Measurements from ENCODE around the gene OGFRL1.

DNA sequence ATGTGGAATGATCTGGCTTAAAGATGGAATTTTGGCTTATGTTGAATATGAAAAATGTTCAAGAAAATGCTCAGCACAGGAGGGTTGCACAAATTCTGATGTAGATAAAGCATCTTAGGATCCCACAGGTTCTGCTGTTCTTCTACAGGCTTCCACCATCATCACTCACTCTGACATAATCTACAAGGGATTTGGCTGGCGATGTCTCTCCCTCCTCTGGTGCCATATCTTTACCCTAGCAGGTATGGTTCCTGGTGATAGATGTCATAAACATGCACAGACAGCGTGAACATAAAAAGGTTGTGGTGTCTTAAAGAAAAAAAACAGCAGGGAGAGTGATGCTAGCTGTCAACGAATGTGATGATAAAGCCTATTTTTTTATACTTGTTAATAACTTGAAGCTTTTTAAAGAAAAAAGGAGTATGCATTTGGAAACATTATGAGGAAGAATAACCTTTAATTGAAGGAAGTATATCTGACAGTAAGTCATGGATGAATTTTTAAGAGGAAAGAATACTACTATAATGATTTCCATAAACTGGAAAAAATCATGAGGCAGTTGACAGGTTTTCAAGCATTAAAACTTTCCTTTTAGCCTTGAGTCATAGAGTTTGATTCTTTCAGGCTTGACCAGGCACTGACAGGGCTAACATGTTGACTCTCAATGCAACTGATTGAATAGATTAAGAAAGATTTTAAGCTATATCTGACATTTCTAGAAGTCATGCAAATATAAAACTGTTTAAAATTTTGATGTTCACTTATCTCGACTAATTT is 50.1 kb downstream of the OGFRL1 start:
- no peak for TF ChIP-seq CTCF (IDR thresholded peaks at IDR 0.05; ENCODE audit: low read depth, low read length, missing input control)
- TF ChIP-seq REST (IDR thresholded peaks at IDR 0.05): no peak
- TF ChIP-seq HNF4A (conservative IDR thresholded peaks at IDR 0.05): no peak
- TF ChIP-seq GABPA (IDR thresholded peaks at IDR 0.05 in 1 of 2, conservative IDR thresholded peaks at IDR 0.05 in 1 of 2): no peak
- TF ChIP-seq TAF1 (conservative IDR thresholded peaks at IDR 0.05): no peak
- TF ChIP-seq, protein P1, sequence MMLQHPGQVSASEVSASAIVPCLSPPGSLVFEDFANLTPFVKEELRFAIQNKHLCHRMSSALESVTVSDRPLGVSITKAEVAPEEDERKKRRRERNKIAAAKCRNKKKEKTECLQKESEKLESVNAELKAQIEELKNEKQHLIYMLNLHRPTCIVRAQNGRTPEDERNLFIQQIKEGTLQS (IDR thresholded peaks at IDR 0.05): no peak
- TF ChIP-seq, protein P2, sequence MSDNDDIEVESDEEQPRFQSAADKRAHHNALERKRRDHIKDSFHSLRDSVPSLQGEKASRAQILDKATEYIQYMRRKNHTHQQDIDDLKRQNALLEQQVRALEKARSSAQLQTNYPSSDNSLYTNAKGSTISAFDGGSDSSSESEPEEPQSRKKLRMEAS (IDR thresholded peaks at IDR 0.05): no peak
- TF ChIP-seq EGR1 (IDR thresholded peaks at IDR 0.05; ENCODE audit: low read depth in 2 of 2): no peak
- TF ChIP-seq HNF4G (IDR thresholded peaks at IDR 0.05): no peak
- TF ChIP-seq SP1 (IDR thresholded peaks at IDR 0.05): no peak
- no peak for TF ChIP-seq FOXA1 (IDR thresholded peaks at IDR 0.05)
- TF ChIP-seq JUND (IDR thresholded peaks at IDR 0.05): no peak
- TF ChIP-seq YY1 (IDR thresholded peaks at IDR 0.05): no peak
- no peak for TF ChIP-seq RAD21 (IDR thresholded peaks at IDR 0.05)

Data from liver (tissue), 3 donors.